ENCODE results near the gene STIP1. TPM values are rescaled to one million over a fixed set of nuclear protein-coding genes. Genes with fewer than 3 reads are reported as not detected.

STIP1 gene
- total and polyA plus RNA-seq, 8 donors, result 124 to 209 (median 169) TPM

GRCh38 chr11:64223001-64223651 is 37.2 kb downstream of the STIP1 start:
- no peak for TF ChIP-seq CTCF (IDR thresholded peaks at IDR 0.05)
- no peak overlapping the region for H3K4me3 ChIP-seq
- H3K27ac ChIP-seq, result no peak overlapping the region
- no peak for ATAC-seq
- no peaks in the 10 kb centered on the region for H3K27me3 ChIP-seq
- peaks cover 23 to 31% of the 10 kb centered on the region in 2 donors for H3K4me1 ChIP-seq
- peaks cover 0 to 65% of the 10 kb centered on the region in 2 donors for H3K36me3 ChIP-seq
- no peak for DNase-seq
- intact Hi-C loops (cut with DNase I), result no loop called here
- H3K9me3 ChIP-seq, result no peaks in the 10 kb centered on the region

- intact Hi-C loops (cut with DNase I), result no loop called here
- H3K4me1 ChIP-seq, result peaks cover 28 to 43% of the 10 kb centered on the region in 2 donors
- no peaks in the 10 kb centered on the region for H3K9me3 ChIP-seq
- H3K36me3 ChIP-seq, result peaks cover 0 to 53% of the 10 kb centered on the region in 2 donors
- ATAC-seq (no peak), DNase-seq (no peak)
- H3K27ac ChIP-seq, result peak overlapping the region in 1 of 2 donors; percentile 86
- peak overlapping the region in 1 of 2 donors; percentile 72 for H3K4me3 ChIP-seq
- H3K27me3 ChIP-seq, result no peaks in the 10 kb centered on the region
- TF ChIP-seq CTCF (IDR thresholded peaks at IDR 0.05), result no peak
Observed at GRCh38 chr11:64224151-64224890, 38.4 kb downstream of the STIP1 start.

GRCh38 chr11:64224891-64225607 is 39.1 kb downstream of the STIP1 start:
- Histone ChIP-seq H3K4me3 (peak overlapping the region; percentile 72 to 75), H3K36me3 (peaks cover 0 to 46% of the 10 kb centered on the region in 2 donors), H3K27me3 (no peaks in the 10 kb centered on the region), H3K9me3 (no peaks in the 10 kb centered on the region), H3K4me1 (peaks cover 34 to 50% of the 10 kb centered on the region in 2 donors), H3K27ac (peak overlapping the region; percentile 80 to 86)
- TF ChIP-seq CTCF (IDR thresholded peaks at IDR 0.05), result no peak
- intact Hi-C loops (cut with DNase I), result no loop called here
- ATAC-seq (no peak), DNase-seq (no peak)

- Histone ChIP-seq H3K27me3 (no peaks in the 10 kb centered on the region), H3K9me3 (no peaks in the 10 kb centered on the region), H3K36me3 (peaks cover 0 to 38% of the 10 kb centered on the region in 2 donors), H3K27ac (peak within 1 kb of the TSS; percentile 80 to 86), H3K4me3 (peak within 1 kb of the TSS; percentile 72 to 75), H3K4me1 (peaks cover 34 to 53% of the 10 kb centered on the region in 2 donors)
- no peak for TF ChIP-seq CTCF (IDR thresholded peaks at IDR 0.05)
- ATAC-seq, result peak; percentile 87
- intact Hi-C loops (cut with DNase I), result no loop called here
- DNase-seq, result peak; percentile 83 to 95 (median 91)
Observed at GRCh38 chr11:64225608-64226506, 39.9 kb downstream of the STIP1 start, which contains the start of the genes NUDT22 and TRPT1. NUDT22 (plus strand) TSS chr11:64226274; CDS start chr11:64226653, 379 bp downstream. TRPT1 (minus strand) TSS chr11:64226186; CDS start chr11:64225860, 326 bp downstream.

All from left lung (tissue), 10 donors.